ENCODE data around the gene NELFB.

GRCh38 chr9:137311986-137312851 is 57.1 kb downstream of the NELFB start:
- TF ChIP-seq, protein P1, sequence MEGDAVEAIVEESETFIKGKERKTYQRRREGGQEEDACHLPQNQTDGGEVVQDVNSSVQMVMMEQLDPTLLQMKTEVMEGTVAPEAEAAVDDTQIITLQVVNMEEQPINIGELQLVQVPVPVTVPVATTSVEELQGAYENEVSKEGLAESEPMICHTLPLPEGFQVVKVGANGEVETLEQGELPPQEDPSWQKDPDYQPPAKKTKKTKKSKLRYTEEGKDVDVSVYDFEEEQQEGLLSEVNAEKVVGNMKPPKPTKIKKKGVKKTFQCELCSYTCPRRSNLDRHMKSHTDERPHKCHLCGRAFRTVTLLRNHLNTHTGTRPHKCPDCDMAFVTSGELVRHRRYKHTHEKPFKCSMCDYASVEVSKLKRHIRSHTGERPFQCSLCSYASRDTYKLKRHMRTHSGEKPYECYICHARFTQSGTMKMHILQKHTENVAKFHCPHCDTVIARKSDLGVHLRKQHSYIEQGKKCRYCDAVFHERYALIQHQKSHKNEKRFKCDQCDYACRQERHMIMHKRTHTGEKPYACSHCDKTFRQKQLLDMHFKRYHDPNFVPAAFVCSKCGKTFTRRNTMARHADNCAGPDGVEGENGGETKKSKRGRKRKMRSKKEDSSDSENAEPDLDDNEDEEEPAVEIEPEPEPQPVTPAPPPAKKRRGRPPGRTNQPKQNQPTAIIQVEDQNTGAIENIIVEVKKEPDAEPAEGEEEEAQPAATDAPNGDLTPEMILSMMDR (IDR thresholded peaks at IDR 0.05; ENCODE audit: poor library complexity, severe bottlenecking) = no peak
- TF ChIP-seq EZH2 (IDR thresholded peaks at IDR 0.05; ENCODE audit: borderline replicate concordance, insufficient read depth, low read length, poor library complexity, severe bottlenecking) (no peak), POLR2AphosphoS5 (IDR thresholded peaks at IDR 0.05) (no peak), SMC3 (conservative IDR thresholded peaks at IDR 0.05; ENCODE audit: poor library complexity) (no peak), REST (IDR thresholded peaks at IDR 0.05; ENCODE audit: borderline replicate concordance) (no peak)
